HepG2 (cell line): ENCODE data around the gene TTC4. TPM values are rescaled to one million over a fixed set of nuclear protein-coding genes. Genes with fewer than 3 reads are reported as not detected.

Experiments used
- ATAC-seq: fragments of 200-7000 bp; cut with Tn5 transposase; 3 replicates; pipeline ENCODE4 v1.9.1; 2020; ENCODE audit warnings: mild to moderate bottlenecking, moderate library complexity
- BruUV-seq: library from RNA; stranded (reverse); fragments of 400-500 nt; replicated peaks from 2 replicates; lab custom pipeline; 2021; lab: Mats Ljungman, UMichigan
- CTCF ChIA-PET: fragments of 300-600 bp; formaldehyde crosslinking; extraction: SDS; loops from one replicate; lab custom pipeline; 2021; ENCODE audit warnings: low total read pairs, inconsistent platforms, low intra/inter-chr PET ratio; lab: Yijun Ruan, JAX
- POLR2A ChIA-PET: fragments of 350-600 bp; sonication (Branson Sonifier 250); formaldehyde crosslinking; loops from one replicate; lab custom pipeline; 2020; ENCODE audit warnings: antibody characterized with exemption, inconsistent platforms; lab: Yijun Ruan, JAX
- DNase-seq: peaks from one replicate; pipeline ENCODE4 v3.0.0-alpha.2; 2015; ENCODE audit warnings: low spot score
- FAIRE-seq: peaks from 3 replicates; lab custom pipeline; 2011; peaks lifted over from hg19 to GRCh38; lab: Jason Lieb, UNC
- H2AFZ ChIP-seq: one replicate; pipeline ENCODE4 v1.6.1; 2011; ENCODE audit warnings: low read length, inconsistent platforms
- H3K27ac ChIP-seq: fragments of 300-600 bp; 3 replicates; pipeline ENCODE4 v1.8.0; 2011; ENCODE audit warnings: mixed run types, mild to moderate bottlenecking, mixed read lengths, low read length, inconsistent platforms; ENCODE audit not compliant: insufficient read depth; ENCODE audit errors: extremely low read length
- H3K27me3 ChIP-seq, 2 experiments: fragments of 200-600 bp in 1 of 2; 2 replicates in 1 of 2; 3 replicates in 1 of 2; pipeline versions ENCODE4 v1.6.0 to v1.8.0; 2011; ENCODE audit warnings: low read length in 2 of 2, mild to moderate bottlenecking in 2 of 2, moderate library complexity in 2 of 2, inconsistent platforms in 1 of 2; ENCODE audit not compliant: insufficient read depth in 2 of 2, control insufficient read depth in 1 of 2
- H3K36me3 ChIP-seq, 2 experiments: fragments of 200-600 bp in 1 of 2; replicated peaks in 1 of 2; 2 replicates in 1 of 2; 3 replicates in 1 of 2; pipeline versions ENCODE4 v1.5.1 to v1.8.0; 2011; ENCODE audit warnings: low read length in 2 of 2, inconsistent platforms in 1 of 2; ENCODE audit not compliant: insufficient read depth in 2 of 2, control insufficient read depth in 1 of 2
- H3K4me1 ChIP-seq: 2 replicates; pipeline ENCODE4 v1.5.1; 2012; ENCODE audit warnings: low read length, inconsistent platforms; ENCODE audit not compliant: insufficient read depth
- H3K4me2 ChIP-seq: 2 replicates; pipeline ENCODE4 v1.6.0; 2011; ENCODE audit warnings: low read depth, low read length, inconsistent platforms
- H3K4me3 ChIP-seq, 3 experiments: fragments of 200-600 bp in 1 of 3; sonication (generic), shearing (Covaris generic) in 1 of 3; replicated peaks in 1 of 3; 2 replicates each; pipeline ENCODE4 v1.5.1; 2011 to 2016; ENCODE audit warnings: low read length in 3 of 3, inconsistent platforms in 2 of 3, low read depth in 2 of 3, mild to moderate bottlenecking in 2 of 3, control low read depth in 1 of 3, mixed read lengths in 1 of 3; ENCODE audit not compliant: insufficient read depth in 1 of 3
- H3K79me2 ChIP-seq: one replicate; pipeline ENCODE4 v1.6.1; 2011; ENCODE audit warnings: low read length, inconsistent platforms; ENCODE audit not compliant: insufficient read depth
- H3K9ac ChIP-seq: 2 replicates; pipeline ENCODE4 v1.6.0; 2011; ENCODE audit warnings: mild to moderate bottlenecking, low read depth, low read length, inconsistent platforms; ENCODE audit not compliant: insufficient read depth
- H3K9me3 ChIP-seq: 2 replicates; pipeline ENCODE4 v1.5.1; 2012; ENCODE audit warnings: mild to moderate bottlenecking, low read length
- H4K20me1 ChIP-seq: 2 replicates; pipeline ENCODE4 v1.6.0; 2011; ENCODE audit warnings: inconsistent platforms, mild to moderate bottlenecking, low read length, moderate library complexity; ENCODE audit not compliant: insufficient read depth
- CEBPG ChIP-seq: IDR thresholded peaks from 2 replicates; pipeline ENCODE4 v1.6.1; 2016
- CHD2 ChIP-seq: IDR thresholded peaks from 2 replicates; pipeline ENCODE4 v1.6.1; 2011; ENCODE audit warnings: low read depth, low read length, improper control_type of control experiment
- HMGA1 ChIP-seq: sonication (generic); formaldehyde crosslinking; conservative IDR thresholded peaks from 2 replicates; pipeline ENCODE4 v1.4.0; 2020; ENCODE audit warnings: missing genetic modification reagents
- JDP2 ChIP-seq: sonication (generic); formaldehyde crosslinking; IDR thresholded peaks from 2 replicates; pipeline ENCODE4 v1.8.1; 2022; ENCODE audit warnings: missing genetic modification reagents, borderline replicate concordance
- PAWR ChIP-seq: sonication (generic); formaldehyde crosslinking; IDR thresholded peaks from 2 replicates; pipeline ENCODE4 v1.4.0; 2020; ENCODE audit warnings: missing genetic modification reagents, mild to moderate bottlenecking, borderline replicate concordance
- PRMT3 ChIP-seq: sonication (generic); formaldehyde crosslinking; IDR thresholded peaks from 2 replicates; pipeline ENCODE4 v1.8.1; 2022; ENCODE audit warnings: low read depth, mild to moderate bottlenecking, moderate library complexity, missing genetic modification reagents, borderline replicate concordance
- ZNF317 ChIP-seq: sonication (generic); formaldehyde crosslinking; IDR thresholded peaks from 2 replicates; pipeline ENCODE4 v1.5.0; 2020; ENCODE audit warnings: mild to moderate bottlenecking, missing genetic modification reagents
- ZNF354B ChIP-seq: sonication (generic); formaldehyde crosslinking; IDR thresholded peaks from 2 replicates; pipeline ENCODE4 v1.8.0; 2022; ENCODE audit warnings: mild to moderate bottlenecking, missing genetic modification reagents
- ZNF607 ChIP-seq: sonication (generic); formaldehyde crosslinking; IDR thresholded peaks from 2 replicates; pipeline ENCODE4 v1.5.1; 2020; ENCODE audit warnings: missing genetic modification reagents, mild to moderate bottlenecking, borderline replicate concordance
- ZNF749 ChIP-seq: sonication (generic); formaldehyde crosslinking; IDR thresholded peaks from 2 replicates; pipeline ENCODE4 v1.8.0; 2022; ENCODE audit warnings: mild to moderate bottlenecking, missing genetic modification reagents, moderate library complexity, borderline replicate concordance
- WGBS: methylation state at CpG from one replicate; pipeline ENCODE4 v1.1.6; 2017; ENCODE audit warnings: low lambda C conversion rate; 5-methylcytosine and 5-hydroxymethylcytosine counted together
- in situ Hi-C: cut with HindIII; loops from 2 replicates; pipeline ENCODE4 v1.10.0; 2017; ENCODE audit warnings: low pct_unique_long_range_greater_than_20kb; ENCODE audit not compliant: extremely low pct_ligation_motif_present
- intact Hi-C: fragments of 100-400 bp; cut with micrococcal nuclease; formaldehyde crosslinking; loops from one replicate; pipeline ENCODE4 v1.10.0; 2022; ENCODE audit not compliant: unreplicated experiment
- polyA plus RNA-seq, 8 experiments: library from polyadenylated mRNA; depleted of rRNA in 3 of 8; stranded (reverse) in 7 of 8; unstranded in 1 of 8; fragments of >200 nt; fragmentation: Illumina TruSeq in 4 of 8; extraction: Trizol in 4 of 8; gene quantifications; 2 replicates each; pipeline versions ENCODE4 v1.2.1 to v1.2.3, GENCODE V29; 2011 to 2016; ENCODE audit warnings: low read depth in 4 of 8, missing spikeins in 1 of 8, mixed read lengths in 1 of 8; ENCODE audit not compliant: insufficient read depth in 1 of 8
- total RNA-seq, 5 experiments: library from RNA; depleted of rRNA; stranded (reverse); fragments of >200 nt; fragmentation: Illumina TruSeq; extraction: Trizol; gene quantifications; 2 replicates each; pipeline ENCODE4 v1.2.3, GENCODE V29; 2016; ENCODE audit warnings: low read depth in 1 of 5
- TF ChIP-seq, protein P1 (sequence below): sonication (generic); formaldehyde crosslinking; IDR thresholded peaks from 2 replicates; pipeline ENCODE4 v1.5.1; 2020; ENCODE audit warnings: mild to moderate bottlenecking, moderate library complexity, missing genetic modification reagents
- TF ChIP-seq, protein P2 (sequence below), 2 experiments: sonication (generic) in 1 of 2; formaldehyde crosslinking in 1 of 2; IDR thresholded peaks; 2 replicates each; pipeline versions ENCODE4 v1.5.1 to v1.6.1; 2011 to 2020; ENCODE audit warnings: borderline replicate concordance in 1 of 2, low read depth in 1 of 2, low read length in 1 of 2, mild to moderate bottlenecking in 1 of 2, missing genetic modification reagents in 1 of 2, moderate library complexity in 1 of 2
- TF ChIP-seq, protein P3 (sequence below): sonication (generic); formaldehyde crosslinking; IDR thresholded peaks from 2 replicates; pipeline ENCODE4 v1.4.0; 2020; ENCODE audit warnings: mild to moderate bottlenecking, missing genetic modification reagents
- TF ChIP-seq, protein P4 (sequence below): sonication (generic); formaldehyde crosslinking; IDR thresholded peaks from 2 replicates; pipeline ENCODE4 v1.5.1; 2020; ENCODE audit warnings: missing genetic modification reagents, mild to moderate bottlenecking, borderline replicate concordance
- TF ChIP-seq, protein P5 (sequence below): sonication (generic); formaldehyde crosslinking; IDR thresholded peaks from 2 replicates; pipeline ENCODE4 v1.8.1; 2023; ENCODE audit warnings: mild to moderate bottlenecking, inconsistent platforms, moderate library complexity, missing genetic modification reagents, borderline replicate concordance

TTC4 gene
- total and polyA plus RNA-seq, 2 of the 13 experiments (the other 11 are each of a cell fraction or from before 2014, with no cell fraction given), result 13.1 to 24.7 TPM

DNA sequence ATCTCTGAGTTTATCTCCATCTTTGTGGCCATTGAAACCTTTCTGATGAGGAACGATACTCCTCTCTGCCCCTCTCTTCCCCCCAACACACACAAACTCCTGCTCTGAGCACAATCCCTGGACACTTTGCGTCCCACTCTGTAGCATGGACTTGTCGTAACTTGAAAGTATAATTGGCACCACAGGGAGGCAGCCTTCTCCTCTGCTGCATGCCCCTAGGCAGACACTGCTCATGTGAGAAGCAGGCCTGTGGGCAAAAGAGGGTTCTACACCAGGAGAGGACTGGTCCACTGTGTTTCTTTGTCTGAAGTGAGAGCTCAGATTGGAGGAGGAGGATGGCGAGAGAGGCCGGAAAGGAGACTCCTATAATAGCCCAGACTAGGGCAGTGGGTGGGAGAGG is 52.4 kb downstream of the TTC4 start (continued):
- TF ChIP-seq, protein P1, sequence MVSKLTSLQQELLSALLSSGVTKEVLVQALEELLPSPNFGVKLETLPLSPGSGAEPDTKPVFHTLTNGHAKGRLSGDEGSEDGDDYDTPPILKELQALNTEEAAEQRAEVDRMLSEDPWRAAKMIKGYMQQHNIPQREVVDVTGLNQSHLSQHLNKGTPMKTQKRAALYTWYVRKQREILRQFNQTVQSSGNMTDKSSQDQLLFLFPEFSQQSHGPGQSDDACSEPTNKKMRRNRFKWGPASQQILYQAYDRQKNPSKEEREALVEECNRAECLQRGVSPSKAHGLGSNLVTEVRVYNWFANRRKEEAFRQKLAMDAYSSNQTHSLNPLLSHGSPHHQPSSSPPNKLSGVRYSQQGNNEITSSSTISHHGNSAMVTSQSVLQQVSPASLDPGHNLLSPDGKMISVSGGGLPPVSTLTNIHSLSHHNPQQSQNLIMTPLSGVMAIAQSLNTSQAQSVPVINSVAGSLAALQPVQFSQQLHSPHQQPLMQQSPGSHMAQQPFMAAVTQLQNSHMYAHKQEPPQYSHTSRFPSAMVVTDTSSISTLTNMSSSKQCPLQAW (CRISPR knock-in tag), result no peak
- TF ChIP-seq HMGA1 (CRISPR knock-in tag), result no peak

DNA sequence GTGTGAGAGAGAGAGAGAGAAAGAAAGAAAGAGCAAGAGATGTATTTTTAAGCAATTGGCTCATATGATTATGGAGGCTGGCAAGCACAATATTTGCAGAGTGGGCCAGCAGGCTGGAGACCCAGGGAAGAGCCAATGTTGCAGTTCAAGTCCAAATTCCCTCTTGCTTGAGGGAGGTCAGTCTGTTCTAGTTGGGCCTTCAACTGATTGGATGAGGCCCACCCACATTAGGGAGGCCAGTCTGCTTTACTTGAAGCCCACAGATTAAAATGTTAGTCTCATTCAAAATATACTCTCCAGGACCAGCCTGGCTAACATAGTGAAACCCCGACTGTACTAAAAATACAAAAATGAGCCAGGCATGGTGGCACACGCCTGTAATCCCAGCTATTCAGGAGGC is 57.3 kb downstream of the TTC4 start:
- H3K27me3 ChIP-seq, result no peaks in the 10 kb centered on the region

More for the DNA sequence above, 57.3 kb downstream of the TTC4 start:
- intact Hi-C loops (no loop called here), in situ Hi-C loops (no loop called here)
- Histone ChIP-seq H3K9ac (no peak overlapping the region), H2AFZ (no peak overlapping the region), H4K20me1 (no peaks in the 10 kb centered on the region), H3K4me1 (peaks cover 6% of the 10 kb centered on the region; the same call in 1 of the 2 replicates), H3K4me2 (no peak overlapping the region), H3K36me3 (no peaks in the 10 kb centered on the region), H3K4me3 (no peak overlapping the region), H3K27ac (no peak overlapping the region), H3K9me3 (no peaks in the 10 kb centered on the region), H3K79me2 (no peaks in the 10 kb centered on the region)
- DNase-seq, result no peak
- WGBS, result 20% methylated on average over 2 of the region's 2 CpGs
- no TSS peak for BruUV-seq
- TF ChIP-seq PRMT3, result no peak
- TF ChIP-seq, protein P2, sequence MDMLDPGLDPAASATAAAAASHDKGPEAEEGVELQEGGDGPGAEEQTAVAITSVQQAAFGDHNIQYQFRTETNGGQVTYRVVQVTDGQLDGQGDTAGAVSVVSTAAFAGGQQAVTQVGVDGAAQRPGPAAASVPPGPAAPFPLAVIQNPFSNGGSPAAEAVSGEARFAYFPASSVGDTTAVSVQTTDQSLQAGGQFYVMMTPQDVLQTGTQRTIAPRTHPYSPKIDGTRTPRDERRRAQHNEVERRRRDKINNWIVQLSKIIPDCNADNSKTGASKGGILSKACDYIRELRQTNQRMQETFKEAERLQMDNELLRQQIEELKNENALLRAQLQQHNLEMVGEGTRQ (IDR thresholded peaks at IDR 0.05; ENCODE audit: low read depth, low read length), result no peak
- TF ChIP-seq, protein P2 (CRISPR knock-in tag; IDR thresholded peaks at IDR 0.05; ENCODE audit: borderline replicate concordance), result no peak
- TF ChIP-seq ZNF354B, result no peak
- TF ChIP-seq, protein P3, sequence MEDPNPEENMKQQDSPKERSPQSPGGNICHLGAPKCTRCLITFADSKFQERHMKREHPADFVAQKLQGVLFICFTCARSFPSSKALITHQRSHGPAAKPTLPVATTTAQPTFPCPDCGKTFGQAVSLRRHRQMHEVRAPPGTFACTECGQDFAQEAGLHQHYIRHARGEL (CRISPR knock-in tag), result no peak
- no peak for TF ChIP-seq JDP2
- TF ChIP-seq, protein P4, sequence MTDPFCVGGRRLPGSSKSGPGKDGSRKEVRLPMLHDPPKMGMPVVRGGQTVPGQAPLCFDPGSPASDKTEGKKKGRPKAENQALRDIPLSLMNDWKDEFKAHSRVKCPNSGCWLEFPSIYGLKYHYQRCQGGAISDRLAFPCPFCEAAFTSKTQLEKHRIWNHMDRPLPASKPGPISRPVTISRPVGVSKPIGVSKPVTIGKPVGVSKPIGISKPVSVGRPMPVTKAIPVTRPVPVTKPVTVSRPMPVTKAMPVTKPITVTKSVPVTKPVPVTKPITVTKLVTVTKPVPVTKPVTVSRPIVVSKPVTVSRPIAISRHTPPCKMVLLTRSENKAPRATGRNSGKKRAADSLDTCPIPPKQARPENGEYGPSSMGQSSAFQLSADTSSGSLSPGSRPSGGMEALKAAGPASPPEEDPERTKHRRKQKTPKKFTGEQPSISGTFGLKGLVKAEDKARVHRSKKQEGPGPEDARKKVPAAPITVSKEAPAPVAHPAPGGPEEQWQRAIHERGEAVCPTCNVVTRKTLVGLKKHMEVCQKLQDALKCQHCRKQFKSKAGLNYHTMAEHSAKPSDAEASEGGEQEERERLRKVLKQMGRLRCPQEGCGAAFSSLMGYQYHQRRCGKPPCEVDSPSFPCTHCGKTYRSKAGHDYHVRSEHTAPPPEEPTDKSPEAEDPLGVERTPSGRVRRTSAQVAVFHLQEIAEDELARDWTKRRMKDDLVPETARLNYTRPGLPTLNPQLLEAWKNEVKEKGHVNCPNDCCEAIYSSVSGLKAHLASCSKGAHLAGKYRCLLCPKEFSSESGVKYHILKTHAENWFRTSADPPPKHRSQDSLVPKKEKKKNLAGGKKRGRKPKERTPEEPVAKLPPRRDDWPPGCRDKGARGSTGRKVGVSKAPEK (CRISPR knock-in tag), result no peak
- TF ChIP-seq CHD2, result no peak
- TF ChIP-seq ZNF749 (CRISPR knock-in tag), result no peak
- TF ChIP-seq PAWR (CRISPR knock-in tag), result no peak
- TF ChIP-seq ZNF607 (CRISPR knock-in tag), result no peak
- no peak for TF ChIP-seq ZNF317 (CRISPR knock-in tag)
- no peak for TF ChIP-seq CEBPG
- TF ChIP-seq, protein P5, sequence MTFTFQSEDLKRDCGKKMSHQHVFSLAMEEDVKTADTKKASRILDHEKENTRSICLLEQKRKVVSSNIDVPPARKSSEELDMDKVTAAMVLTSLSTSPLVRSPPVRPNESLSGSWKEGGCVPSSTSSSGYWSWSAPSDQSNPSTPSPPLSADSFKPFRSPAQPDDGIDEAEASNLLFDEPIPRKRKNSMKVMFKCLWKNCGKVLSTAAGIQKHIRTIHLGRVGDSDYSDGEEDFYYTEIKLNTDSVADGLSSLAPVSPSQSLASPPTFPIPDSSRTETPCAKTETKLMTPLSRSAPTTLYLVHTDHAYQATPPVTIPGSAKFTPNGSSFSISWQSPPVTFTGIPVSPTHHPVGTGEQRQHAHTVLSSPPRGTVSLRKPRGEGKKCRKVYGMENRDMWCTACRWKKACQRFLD (CRISPR knock-in tag), result no peak
- FAIRE-seq, result no peak
- ChIA-PET POLR2A (no interaction called here), CTCF (no interaction called here)
- no peak for ATAC-seq
